Smooth muscle cell of trachea (primary cell): ENCODE measurements around the gene ANXA2. TPM values are rescaled to one million over a fixed set of nuclear protein-coding genes. Genes with fewer than 3 reads are reported as not detected.

ENCODE experiments used
- total RNA-seq: library from RNA; depleted of rRNA; stranded (reverse); fragments of >200 nt; gene quantifications from 2 replicates; pipeline ENCODE4 v1.2.1, GENCODE V29; 2014

Gene ANXA2
- 3,054 and 5,074 TPM in 2 replicates for total RNA-seq

DNA sequence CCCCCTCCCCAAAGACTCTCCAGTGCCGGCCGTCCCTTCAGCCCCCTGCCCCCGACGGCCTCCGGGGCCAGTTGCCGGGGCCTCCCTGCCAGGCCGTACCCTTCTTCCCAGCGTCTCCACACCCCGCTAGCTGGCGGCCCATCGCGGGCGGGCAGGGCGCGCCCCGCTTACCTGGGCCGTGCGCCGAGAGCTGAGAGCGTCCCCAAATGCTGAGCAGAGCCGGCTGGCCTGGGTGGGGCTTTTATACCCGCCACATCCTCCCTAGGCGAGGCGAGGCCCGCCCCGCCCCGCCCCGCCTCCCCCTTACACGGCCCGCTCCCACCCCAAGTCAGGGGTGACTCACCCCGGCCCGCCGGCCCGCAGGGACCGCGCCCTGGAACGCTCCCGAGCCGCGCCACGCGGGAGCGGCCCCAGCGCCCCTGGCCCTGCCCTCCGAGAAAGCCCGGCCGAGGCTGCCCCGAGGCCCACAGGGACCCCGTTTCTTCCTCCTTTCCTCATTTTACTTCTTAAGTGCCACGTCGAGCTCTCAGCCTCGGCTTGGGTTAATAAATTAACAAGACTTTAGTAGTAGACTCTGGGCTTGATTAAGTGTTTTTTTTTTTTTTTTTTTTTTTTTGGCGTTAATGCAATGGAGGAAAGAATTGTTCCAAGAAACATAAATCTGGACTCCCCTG, at the start of gene ANXA2:
TSS of gene ANXA2 (minus strand) at position 215 of the 674 bp plus-strand sequence. CDS start 11,911 bp downstream, outside the sequence.

Other genes with a start within 250 kb of the ANXA2 start
- 29.2 and 36.2 TPM in 2 replicates for gene ICE2, start 81.2 kb upstream of the ANXA2 start, total RNA-seq